Gastrocnemius medialis (tissue), 4 donors: ENCODE data around the gene MAST2. TPM values are rescaled to one million over a fixed set of nuclear protein-coding genes. Genes with fewer than 3 reads are reported as not detected.

Experiments used
- ATAC-seq, 2 donors: fragments of 150-250 bp; one replicate each; pipeline ENCODE4 v1.9.1; 2016
- DNase-seq, 2 donors: peaks; one replicate each; pipeline ENCODE4 v3.0.0-alpha.2; 2019
- H3K27ac ChIP-seq, 4 donors: fragments of 200-600 bp; sonication (generic); 1 replicate in 1 of 4; 2 replicates in 3 of 4; pipeline ENCODE4 v1.5.1; 2016 to 2018; ENCODE audit warnings: mild to moderate bottlenecking in 2 of 4, moderate library complexity in 1 of 4
- H3K27me3 ChIP-seq, 3 donors: fragments of 200-600 bp; sonication (generic) in 2 of 3; 1 replicate in 1 of 3; 2 replicates in 2 of 3; pipeline versions ENCODE4 v1.5.1 to v1.6.0; 2016 to 2019; ENCODE audit warnings: mild to moderate bottlenecking in 1 of 3, moderate library complexity in 1 of 3
- H3K36me3 ChIP-seq, 2 donors: fragments of 200-600 bp; sonication (generic) in 1 of 2; one replicate each; pipeline ENCODE4 v1.5.1; 2017 to 2018
- H3K4me1 ChIP-seq, 2 donors: fragments of 200-600 bp; sonication (generic) in 1 of 2; one replicate each; pipeline ENCODE4 v1.5.1; 2016 to 2017; ENCODE audit warnings: mild to moderate bottlenecking in 2 of 2
- H3K4me3 ChIP-seq, 4 donors: fragments of 200-600 bp; sonication (generic) in 3 of 4; 1 replicate in 1 of 4; 2 replicates in 3 of 4; pipeline ENCODE4 v1.5.1; 2016 to 2019; ENCODE audit warnings: mild to moderate bottlenecking in 2 of 4
- H3K9me3 ChIP-seq, 3 donors: fragments of 200-600 bp; sonication (generic) in 2 of 3; 1 replicate in 1 of 3; 2 replicates in 2 of 3; pipeline ENCODE4 v1.5.1; 2016 to 2019
- CTCF ChIP-seq, 5 experiments: fragments of 450-650 bp in 3 of 5; fragments of 200-600 bp in 2 of 5; sonication (generic) in 2 of 5; IDR thresholded peaks in 4 of 5; conservative IDR thresholded peaks in 1 of 5; 1 replicate in 4 of 5; 2 replicates in 1 of 5; pipeline ENCODE4 v1.5.1; 2016 to 2019; ENCODE audit warnings: antibody characterized with exemption in 5 of 5, mild to moderate bottlenecking in 3 of 5, moderate library complexity in 3 of 5
- POLR2A ChIP-seq, 2 donors: fragments of 450-650 bp; IDR thresholded peaks; one replicate each; pipeline ENCODE4 v1.6.1; 2017; ENCODE audit warnings: antibody characterized with exemption in 2 of 2, mild to moderate bottlenecking in 2 of 2, moderate library complexity in 2 of 2
- in situ Hi-C, 4 donors: fragments of 200-750 bp; cut with MboI; loops; one replicate each; pipeline versions ENCODE4 v1.15.0 to v1.8.0; 2017; ENCODE audit warnings: low sequenced_read_pairs in 4 of 4
- intact Hi-C: fragments of 100-400 bp; cut with DNase I; formaldehyde crosslinking; loops from one replicate; pipeline ENCODE4 v1.15.1; 2023; ENCODE audit warnings: low total_unique reads
- total RNA-seq, 4 donors: library from RNA; depleted of rRNA; stranded (reverse); fragments of >200 nt; gene quantifications; one replicate each; pipeline versions ENCODE4 v1.1.0 to v1.2.3, GENCODE V29; 2016

The MAST2 gene
- total RNA-seq, 4 donors from 2014 or later = 110 to 195 (median 162) TPM

DNA sequence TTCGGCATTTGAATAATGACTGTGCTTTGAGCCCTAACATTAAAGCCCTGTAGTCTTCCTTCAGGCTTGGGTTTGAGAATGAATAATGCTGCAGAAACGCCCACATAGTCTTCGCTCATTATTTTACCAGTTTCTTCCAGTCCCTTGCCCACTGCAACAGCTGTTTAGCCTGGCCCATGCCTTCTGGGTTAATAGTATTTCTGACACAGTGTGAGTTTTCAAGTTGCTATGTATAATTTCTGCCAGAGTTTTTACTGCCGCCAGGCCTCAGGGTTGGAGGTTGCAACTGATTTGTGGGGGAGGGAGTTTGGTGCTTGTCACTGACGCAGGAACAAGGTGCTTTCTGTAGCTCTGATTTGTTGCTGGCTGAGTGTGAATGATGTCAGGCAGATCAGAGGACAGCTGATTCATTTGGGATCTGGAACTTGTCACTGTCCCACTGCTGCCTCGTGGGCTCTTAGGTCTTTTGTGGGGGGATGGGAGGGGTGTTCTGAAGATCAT is 109.8 kb downstream of the MAST2 start:
- DNase-seq = peak; percentile 88 to 93
- peaks cover 36 to 39% of the 10 kb centered on the region in 2 donors for H3K4me1 ChIP-seq
- in situ Hi-C loops = no loop called here
- peak overlapping the region; percentile 55 to 64 (median 58) for H3K4me3 ChIP-seq
- H3K27me3 ChIP-seq = no peaks in the 10 kb centered on the region
- peaks cover 0 to 12% of the 10 kb centered on the region in 2 donors for H3K36me3 ChIP-seq
- intact Hi-C loops = loop anchor here (5.0 to 10.0 kb wide), 3 partner anchors 44 to 262 kb away; partner anchors contain the start of genes P3R3URF and TSPAN1
- H3K9me3 ChIP-seq = no peaks in the 10 kb centered on the region
- peak overlapping the region; percentile 91 to 97 (median 92) for H3K27ac ChIP-seq
- no peak for TF ChIP-seq CTCF (IDR thresholded peaks at IDR 0.05 in 4 of 5, conservative IDR thresholded peaks at IDR 0.05 in 1 of 5)
- TF ChIP-seq POLR2A (IDR thresholded peaks at IDR 0.05) = peak; percentile 84 to 89
- ATAC-seq = peak; percentile 90 to 93

DNA sequence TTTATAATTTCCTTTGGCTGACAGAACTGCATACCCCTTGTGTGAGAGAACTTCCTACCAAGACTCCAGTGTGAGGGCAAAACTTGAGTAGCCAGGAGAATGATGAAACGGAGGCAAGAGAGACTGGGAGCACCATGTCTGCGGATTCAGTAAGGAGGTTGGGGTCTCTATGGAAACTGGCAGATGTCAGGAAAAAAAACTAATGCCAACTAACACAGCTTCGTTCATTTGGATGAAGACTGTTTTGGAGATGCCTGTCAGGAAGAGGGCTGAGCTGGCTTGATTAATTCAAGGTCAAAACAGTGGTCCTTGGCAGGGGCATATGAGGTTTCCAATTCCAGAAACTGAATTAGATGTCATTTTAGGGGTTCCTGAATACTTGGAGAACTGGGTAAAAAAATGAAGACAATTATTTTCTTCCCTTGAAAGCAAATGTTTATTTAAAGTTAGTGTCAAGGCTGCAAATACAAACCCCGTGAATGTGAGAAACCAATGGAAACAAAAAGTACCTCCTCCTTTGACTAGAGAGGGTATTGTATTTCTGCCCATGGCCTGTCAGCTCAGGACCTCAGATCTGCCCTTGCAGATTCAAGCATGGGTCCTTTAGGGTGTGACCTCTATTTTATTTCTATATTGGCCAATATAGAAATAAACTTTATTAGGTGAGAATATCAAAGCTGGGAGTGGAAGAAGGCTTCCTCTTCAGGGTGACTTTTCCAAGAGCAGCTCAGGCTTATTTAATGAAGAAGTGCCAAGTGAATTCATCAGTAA is 110.5 kb downstream of the MAST2 start:
- H3K4me1 ChIP-seq = peaks cover 32 to 39% of the 10 kb centered on the region in 2 donors
- in situ Hi-C loops (no loop called here), intact Hi-C loops (loop anchor here (5.0 to 10.0 kb wide), 3 partner anchors 43 to 261 kb away; partner anchors contain the start of genes P3R3URF and TSPAN1)
- peaks cover 0 to 17% of the 10 kb centered on the region in 2 donors for H3K36me3 ChIP-seq
- ATAC-seq = peak; percentile 70 to 73
- no peaks in the 10 kb centered on the region for H3K9me3 ChIP-seq
- H3K4me3 ChIP-seq = peak overlapping the region; percentile 55 to 64 (median 58)
- TF ChIP-seq POLR2A (IDR thresholded peaks at IDR 0.05) (peak; percentile 40 to 69), CTCF (IDR thresholded peaks at IDR 0.05 in 4 of 5, conservative IDR thresholded peaks at IDR 0.05 in 1 of 5) (no peak)
- H3K27ac ChIP-seq = peak overlapping the region; percentile 91 to 97 (median 92)
- DNase-seq = peak; percentile 39 to 55
- no peaks in the 10 kb centered on the region for H3K27me3 ChIP-seq

DNA sequence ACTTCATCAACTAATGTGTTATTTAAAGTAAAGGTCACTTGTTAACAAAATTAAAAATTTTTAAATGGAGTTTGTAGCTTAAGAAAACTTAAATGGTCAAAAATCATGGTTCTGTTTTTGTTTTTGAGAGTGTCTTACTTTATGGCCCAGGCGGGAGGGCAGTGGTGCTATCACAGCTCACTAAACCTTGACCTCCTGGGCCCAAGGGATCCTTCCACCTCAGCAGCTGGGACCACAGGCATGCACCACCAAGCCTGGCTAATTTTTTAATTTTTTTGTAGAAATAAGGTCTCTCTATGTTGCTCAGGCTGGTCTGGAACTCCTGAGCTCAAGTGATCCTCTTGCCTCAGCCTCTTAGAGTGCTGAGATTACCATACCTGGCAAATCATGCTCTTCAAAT is 111.4 kb downstream of the MAST2 start:
- Histone ChIP-seq H3K36me3 (peaks cover 0 to 25% of the 10 kb centered on the region in 2 donors), H3K4me3 (peak overlapping the region; percentile 55 to 64 (median 58)), H3K4me1 (peaks cover 30 to 44% of the 10 kb centered on the region in 2 donors), H3K9me3 (no peaks in the 10 kb centered on the region), H3K27me3 (no peaks in the 10 kb centered on the region), H3K27ac (peak overlapping the region; percentile 91 to 97 (median 92))
- intact Hi-C loops = loop anchor here (5.0 to 10.0 kb wide), 3 partner anchors 42 to 260 kb away; partner anchors contain the start of genes P3R3URF and TSPAN1
- ATAC-seq (no peak), DNase-seq (no peak)
- no peak for TF ChIP-seq CTCF (IDR thresholded peaks at IDR 0.05 in 4 of 5, conservative IDR thresholded peaks at IDR 0.05 in 1 of 5)
- no peak for TF ChIP-seq POLR2A (IDR thresholded peaks at IDR 0.05)
- in situ Hi-C loops = no loop called here

GRCh38 chr1:45922374-45922773 is 119.0 kb downstream of the MAST2 start:
- Histone ChIP-seq H3K4me1 (peaks cover 55 to 77% of the 10 kb centered on the region in 2 donors), H3K9me3 (no peaks in the 10 kb centered on the region), H3K27me3 (no peaks in the 10 kb centered on the region), H3K4me3 (peak overlapping the region in 1 of 4 donors; percentile 39), H3K36me3 (peaks cover 0 to 30% of the 10 kb centered on the region in 2 donors), H3K27ac (peak overlapping the region; percentile 91 to 97 (median 92))
- DNase-seq = peak in 1 of 2 donors; percentile 49
- intact Hi-C loops = no loop called here
- ATAC-seq = no peak
- TF ChIP-seq CTCF (IDR thresholded peaks at IDR 0.05 in 4 of 5, conservative IDR thresholded peaks at IDR 0.05 in 1 of 5) = no peak
- TF ChIP-seq POLR2A (IDR thresholded peaks at IDR 0.05) = no peak
- in situ Hi-C loops = no loop called here
